CD4-positive, alpha-beta T cell treated with Interleukin-4 for 1 hour (primary cell): ENCODE measurements around the gene AGAP1.

ENCODE experiments used
- DNase-seq, 2 donors: peaks; one replicate each; pipeline ENCODE4 v3.0.0-alpha.2; 2020 to 2022

AGAP1 gene

DNA sequence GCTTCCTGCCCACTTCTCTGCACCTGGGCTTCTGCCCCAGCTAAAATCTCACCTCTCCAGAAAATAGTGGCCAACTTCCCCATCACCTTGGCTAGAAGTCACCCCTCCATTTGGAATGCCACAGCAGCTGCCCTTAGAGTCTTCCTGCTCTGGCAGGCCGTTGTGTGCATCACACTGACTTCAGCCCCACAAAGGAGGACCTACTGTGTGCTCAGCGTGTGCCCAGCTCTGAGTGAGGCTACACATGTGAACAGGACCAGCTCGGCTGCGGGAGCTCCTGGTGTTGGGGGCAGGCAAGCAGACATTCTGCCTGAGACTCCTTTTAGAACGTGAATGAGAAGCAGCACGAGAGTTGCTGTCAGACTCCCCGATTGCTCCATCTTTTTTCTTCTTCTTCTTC lies 78.7 kb downstream of the AGAP1 start:
- no peak for DNase-seq

DNA sequence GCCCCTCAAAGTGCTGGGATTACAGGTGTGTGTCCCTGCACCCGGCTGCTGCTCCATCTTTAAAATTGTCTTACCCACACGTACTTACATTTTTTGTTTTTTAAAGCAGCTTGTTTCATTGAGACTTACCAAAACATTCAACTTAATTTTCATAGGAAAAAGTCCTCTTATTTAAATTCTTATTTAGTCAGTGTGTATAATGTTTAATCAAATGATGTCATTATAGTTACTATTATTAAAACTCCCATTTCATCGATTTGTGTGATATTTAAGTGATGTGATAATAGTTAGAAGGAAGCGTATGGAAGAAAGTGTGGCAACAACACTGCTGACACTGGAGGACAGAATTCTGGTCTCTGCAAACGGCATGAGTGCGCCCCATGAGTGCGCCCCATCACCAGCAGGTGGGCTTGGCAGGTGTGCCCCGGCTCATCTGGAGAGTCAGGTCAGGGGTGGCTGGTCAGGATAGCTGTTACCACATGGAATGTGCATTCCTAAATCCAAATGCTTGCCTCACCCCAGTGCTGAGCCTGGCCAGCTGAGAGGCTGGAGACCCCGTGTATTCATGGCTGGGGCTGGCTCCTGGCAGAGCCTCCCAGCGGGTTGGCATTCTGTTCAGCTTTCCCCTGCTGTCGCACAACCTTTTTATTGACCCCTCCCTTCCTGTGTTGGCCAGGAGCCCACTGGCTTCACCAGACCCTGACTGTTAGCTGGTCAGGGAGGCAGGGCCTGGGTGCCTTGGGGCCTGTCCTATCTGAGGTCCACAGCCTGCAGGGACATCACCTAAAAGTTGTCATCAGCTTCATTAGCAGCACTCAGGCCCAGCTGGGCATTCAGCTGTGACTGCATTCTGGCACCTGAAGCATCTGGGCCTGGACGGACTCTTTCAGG lies 79.7 kb downstream of the AGAP1 start:
- no peak for DNase-seq

DNA sequence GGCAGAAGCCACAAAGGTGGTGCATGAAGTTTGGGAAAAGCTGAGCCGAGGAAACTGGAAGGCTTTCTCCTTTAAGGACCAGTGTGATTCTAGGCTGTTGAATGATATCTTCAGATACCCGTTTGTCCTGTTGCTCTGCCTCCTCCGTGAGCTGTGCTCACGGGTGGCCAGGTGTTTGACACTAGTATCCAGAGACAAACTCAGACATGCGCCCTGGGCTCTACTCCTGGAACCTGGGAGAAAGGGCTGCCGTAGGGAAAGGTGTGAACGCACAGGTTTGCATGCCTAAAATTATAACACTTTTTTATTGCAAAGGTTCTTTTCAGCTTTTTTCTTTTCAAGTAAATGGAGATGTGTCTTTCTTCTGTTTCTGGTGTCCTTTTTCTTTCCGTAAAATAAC lies 81.6 kb downstream of the AGAP1 start:
- DNase-seq: no peak

DNA sequence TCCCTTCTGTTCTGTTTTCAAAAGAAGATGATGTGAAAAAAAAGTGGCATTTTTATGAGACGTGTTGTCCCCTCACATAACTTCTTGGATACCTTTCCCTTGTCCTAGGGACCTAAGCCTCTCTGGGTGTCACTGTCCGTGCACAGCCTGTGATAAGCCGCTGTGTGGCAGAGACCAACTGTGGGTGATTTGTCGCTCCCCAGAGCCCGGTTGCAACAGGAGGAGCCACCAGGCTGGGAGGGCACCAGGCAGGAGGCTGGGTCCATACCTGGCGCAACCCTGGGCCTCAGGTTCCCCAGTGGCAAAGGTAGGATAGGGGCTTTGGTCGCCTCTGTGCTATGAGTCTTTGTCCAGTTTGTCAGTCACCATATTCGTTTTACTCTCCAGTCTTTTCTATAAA lies 82.1 kb downstream of the AGAP1 start:
- no peak for DNase-seq

- DNase-seq: no peak
These were observed 82.6 kb downstream of the AGAP1 start for GRCh38 chr2:235576337-235576910.

DNA sequence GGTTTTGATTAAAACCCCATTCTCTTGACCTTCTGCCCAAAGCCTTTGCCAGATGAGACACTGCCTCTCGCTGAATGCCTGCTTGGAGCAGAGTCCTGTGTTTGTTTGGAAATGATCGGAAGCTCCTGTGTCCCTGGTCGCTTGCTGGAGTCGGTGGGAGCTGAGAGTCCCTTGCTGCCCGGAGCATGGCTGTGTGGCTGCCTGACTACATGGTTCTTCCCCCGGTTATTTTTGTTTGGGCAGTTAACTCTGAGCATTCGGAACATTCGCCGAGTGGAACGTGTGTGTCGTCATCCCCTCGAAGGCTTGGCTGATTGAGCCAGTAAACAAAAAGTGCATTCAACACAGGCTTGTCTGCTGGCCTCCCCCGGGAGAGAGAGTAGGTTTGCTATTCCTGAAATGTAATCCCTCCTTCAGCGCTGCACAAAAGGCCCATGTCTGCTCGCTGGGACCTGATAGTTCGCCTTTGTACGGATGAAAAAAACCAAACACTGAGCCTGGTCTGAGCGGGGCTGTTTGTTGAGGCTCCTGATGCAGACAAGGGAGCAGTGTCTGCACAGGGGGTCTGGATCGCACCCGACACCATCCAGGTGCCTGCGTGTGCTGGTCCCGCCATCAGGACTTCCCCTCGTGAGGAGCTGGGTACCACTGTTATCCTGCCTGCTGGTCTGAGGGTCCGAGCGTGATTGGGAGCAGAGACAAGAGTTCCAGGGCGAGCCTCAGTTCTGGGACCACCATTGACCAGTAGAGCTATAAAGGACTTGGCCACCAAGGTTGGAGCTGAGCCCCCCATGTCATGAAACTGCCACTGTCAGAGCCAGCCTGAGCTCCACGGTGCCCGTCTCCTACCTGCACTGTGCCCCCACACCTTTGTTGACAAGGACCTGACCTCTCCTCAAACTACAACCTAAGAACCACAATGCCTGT lies 83.8 kb downstream of the AGAP1 start:
- no peak for DNase-seq

DNA sequence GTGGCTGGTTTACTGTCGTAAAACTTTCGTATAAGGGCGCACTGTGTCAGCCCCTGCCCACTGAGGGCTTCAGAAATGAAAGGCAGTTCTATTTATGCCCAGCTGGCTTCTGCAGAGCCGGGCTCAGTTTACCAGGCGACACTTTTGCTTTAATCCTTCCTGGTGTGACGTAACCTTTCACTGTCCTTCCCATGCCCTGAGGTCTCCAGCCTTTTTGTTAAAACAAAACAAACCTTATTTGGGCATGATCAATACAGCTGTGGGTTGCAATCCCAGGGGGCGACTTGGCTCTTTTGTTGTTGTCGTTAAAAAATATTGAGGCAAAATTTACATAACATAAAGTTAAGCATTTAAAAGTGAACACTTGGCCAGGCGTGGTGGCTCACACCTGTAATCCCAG lies 85.3 kb downstream of the AGAP1 start:
- DNase-seq: no peak

- no peak for DNase-seq
These were observed 86.7 kb downstream of the AGAP1 start for GRCh38 chr2:235580426-235581157.

DNA sequence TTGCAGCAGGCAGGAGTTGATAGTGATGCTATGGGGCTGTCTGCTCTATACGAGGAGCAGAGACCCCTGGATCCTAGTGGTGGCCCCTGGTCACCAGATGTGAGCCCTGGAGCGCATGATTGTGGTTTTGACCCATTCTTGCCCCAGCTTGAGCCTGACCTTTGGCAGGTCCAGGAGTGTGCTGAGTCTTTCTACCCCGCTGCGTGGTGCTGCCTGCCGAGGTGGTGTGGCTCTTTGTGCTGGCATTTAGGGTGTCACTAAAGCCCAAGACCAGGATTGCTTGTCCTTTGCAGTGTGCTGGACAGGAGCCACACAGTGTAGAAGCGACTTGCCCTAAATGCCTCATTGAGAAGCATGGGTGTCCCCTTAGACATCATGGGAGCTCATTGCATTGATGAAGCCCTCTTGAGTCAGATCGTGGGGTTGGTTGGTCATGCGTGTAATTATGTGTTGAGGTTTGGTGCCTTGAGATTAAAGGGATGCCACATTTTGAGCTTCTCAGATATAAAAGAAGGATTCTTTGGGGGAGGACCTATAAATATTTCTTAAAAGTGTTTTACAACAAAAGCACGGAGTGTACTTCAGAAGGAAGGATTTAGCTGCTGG lies 88.3 kb downstream of the AGAP1 start:
- DNase-seq: no peak

DNA sequence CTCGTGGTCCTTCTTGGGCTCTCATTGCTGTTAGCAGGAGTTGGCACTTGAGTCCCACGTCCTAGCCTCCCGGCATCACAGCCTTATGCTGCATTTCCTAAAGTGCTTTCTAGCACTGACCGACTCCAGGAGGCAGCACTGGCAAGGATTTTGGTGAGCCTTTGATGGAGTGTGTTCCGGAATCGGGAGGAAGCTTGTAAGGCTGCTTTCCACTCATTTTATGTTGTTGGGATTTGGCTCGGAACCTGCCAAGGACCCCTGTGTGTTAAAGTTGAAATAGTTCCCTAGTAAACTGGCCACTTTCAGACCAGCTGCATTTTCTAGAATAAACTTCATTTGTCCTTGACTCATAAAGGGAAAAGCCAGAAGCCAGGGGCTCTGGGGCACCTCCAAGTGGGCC lies 88.9 kb downstream of the AGAP1 start:
- DNase-seq: no peak

- DNase-seq: no peak
These were observed 89.3 kb downstream of the AGAP1 start for GRCh38 chr2:235583144-235583543.

GRCh38 chr2:235583925-235584637 lies 90.2 kb downstream of the AGAP1 start:
- no peak for DNase-seq

- no peak for DNase-seq
These were observed 90.8 kb downstream of the AGAP1 start for GRCh38 chr2:235584638-235585007.

DNA sequence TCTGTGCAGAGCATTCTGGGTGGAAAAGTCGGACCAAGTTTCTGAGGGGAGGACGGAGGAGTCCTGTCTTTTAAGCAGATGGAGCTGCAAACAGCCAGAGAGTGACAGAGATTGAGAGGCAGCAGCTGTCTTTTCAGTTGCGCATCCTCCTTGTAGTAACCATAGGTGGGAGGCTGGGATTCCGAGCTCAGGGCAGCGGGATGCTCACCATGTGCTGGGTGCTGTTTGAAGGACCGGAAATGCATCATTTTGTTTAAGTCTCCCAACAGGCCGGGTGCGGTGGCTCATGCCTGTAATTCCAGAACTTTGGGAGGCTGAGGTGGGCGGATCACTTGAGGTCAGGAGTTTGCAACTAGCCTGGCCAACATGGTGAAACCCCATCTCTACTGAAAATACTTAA lies 93.4 kb downstream of the AGAP1 start:
- DNase-seq: no peak

GRCh38 chr2:235588750-235589149 lies 94.9 kb downstream of the AGAP1 start:
- no peak for DNase-seq

GRCh38 chr2:235591231-235591730 lies 97.4 kb downstream of the AGAP1 start:
- no peak for DNase-seq

DNA sequence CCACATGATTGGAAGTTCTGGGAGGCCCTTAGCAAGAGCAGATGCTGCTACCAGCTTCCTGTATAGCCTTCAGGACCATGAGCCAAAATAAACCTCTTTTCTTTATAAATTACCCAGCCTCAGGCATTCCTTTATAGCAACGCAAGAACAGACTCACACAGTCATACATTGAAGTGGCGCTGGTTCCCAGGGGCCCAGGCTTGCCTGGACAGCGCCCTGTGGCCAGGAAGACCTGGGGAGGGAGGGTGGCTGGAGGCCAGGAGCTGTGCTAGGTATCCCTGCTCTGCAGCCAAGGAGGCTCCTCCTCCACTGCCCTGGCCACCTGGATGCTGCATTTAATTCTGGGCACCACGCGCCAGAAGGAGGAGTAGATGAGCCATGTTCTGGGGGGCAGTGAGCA lies 98.1 kb downstream of the AGAP1 start:
- DNase-seq: no peak

- DNase-seq: no peak
These were observed 98.6 kb downstream of the AGAP1 start for GRCh38 chr2:235592430-235592829.

GRCh38 chr2:235592836-235593235 lies 99.0 kb downstream of the AGAP1 start:
- DNase-seq: no peak

GRCh38 chr2:235594041-235594440 lies 100.2 kb downstream of the AGAP1 start:
- DNase-seq: peak in 1 of 2 donors; percentile 39

DNA sequence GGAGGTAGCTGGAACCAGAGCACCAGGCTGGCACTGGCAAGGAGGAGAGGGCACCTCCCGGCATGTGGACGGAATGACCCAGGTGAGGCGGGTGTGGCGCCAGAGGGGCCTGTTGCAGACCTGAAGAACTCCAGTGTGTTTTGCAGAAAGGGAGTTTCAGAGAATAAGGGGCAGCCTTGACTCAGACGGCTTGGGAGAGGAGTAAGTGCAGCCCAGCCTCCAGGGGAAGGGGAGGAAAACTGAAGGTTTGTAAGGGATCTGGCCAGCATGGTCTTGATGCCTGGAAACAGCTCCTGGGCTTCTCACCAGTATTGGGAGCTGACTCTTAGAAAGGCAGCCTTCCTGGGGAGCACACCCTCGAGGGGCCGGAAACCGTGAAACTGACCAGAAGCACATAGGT lies 101.1 kb downstream of the AGAP1 start:
- no peak for DNase-seq
